ENCODE measurements around the gene CEP192. TPM values are rescaled to one million over a fixed set of nuclear protein-coding genes. Genes with fewer than 3 reads are reported as not detected.

Gene CEP192
- total RNA-seq, 1 donor from 2014 or later: 17.4 TPM

DNA sequence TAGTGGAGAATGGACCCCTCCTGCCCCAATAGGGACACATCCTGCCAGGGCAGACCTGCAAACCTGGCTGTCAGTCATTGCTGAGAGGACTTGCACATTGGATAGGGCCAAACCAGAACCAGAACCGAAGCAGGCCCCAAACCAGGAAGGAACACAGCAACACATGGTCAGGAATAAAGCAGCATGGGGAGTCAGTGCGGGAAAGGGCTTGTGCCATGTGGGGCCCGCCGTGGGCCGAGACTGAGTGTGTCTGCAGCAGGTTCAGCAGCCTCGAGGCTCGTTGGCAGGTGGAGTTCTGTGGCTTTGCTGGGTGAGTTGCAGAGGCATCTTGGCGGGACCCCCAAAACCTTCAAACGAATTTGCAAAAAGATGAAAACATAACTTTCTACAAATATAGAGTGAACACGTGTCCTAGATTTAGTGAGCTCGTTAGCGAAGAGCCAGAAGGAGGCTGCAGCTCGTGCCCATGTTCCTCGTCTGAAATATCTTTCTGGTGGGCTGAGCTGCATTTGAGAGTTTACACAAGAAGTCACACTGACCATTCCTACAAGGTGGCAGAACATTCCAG, 182.5 kb downstream of the CEP192 start:
- H3K4me3 ChIP-seq (ENCODE audit: low read depth, low read length): no peak overlapping the region
- DNase-seq (ENCODE audit: low read depth): no peak

More for the DNA sequence above, 182.5 kb downstream of the CEP192 start:
- TF ChIP-seq CTCF (conservative IDR thresholded peaks at IDR 0.05; ENCODE audit: low read depth, low read length): no peak

Other genes starting within 250 kb of the CEP192 start
- 29.6 and 54.0 TPM in 2 replicates for gene PTPN2, start 107.1 kb upstream of the CEP192 start, total RNA-seq
- gene SEH1L, start 43.4 kb upstream of the CEP192 start, total RNA-seq: 23.1 and 44.4 TPM in 2 replicates
- gene LDLRAD4, start 227.4 kb downstream of the CEP192 start, total RNA-seq: under 0.01 TPM in 1 of 2 replicates, not detected in the other